Transverse colon (tissue), 4 donors: ENCODE data around the gene AHDC1.
A peak's percentile ranks its signal among the peaks of the same experiment; 100 is the strongest.

ENCODE experiments used
- CTCF ChIP-seq, 5 experiments: fragments of 200-600 bp in 3 of 5; fragments of 450-650 bp in 2 of 5; sonication (generic) in 3 of 5; IDR thresholded peaks; 1 replicate in 2 of 5; 2 replicates in 3 of 5; pipeline ENCODE4 v1.5.1; 2016 to 2017; ENCODE audit warnings: antibody characterized with exemption in 5 of 5, inconsistent platforms in 3 of 5, mild to moderate bottlenecking in 2 of 5, moderate library complexity in 1 of 5
- EP300 ChIP-seq: sonication (generic); formaldehyde crosslinking; IDR thresholded peaks from one replicate; pipeline ENCODE4 v1.6.1; 2017; ENCODE audit warnings: antibody characterized with exemption, low read depth
- POLR2A ChIP-seq: fragments of 450-650 bp; IDR thresholded peaks from one replicate; pipeline ENCODE4 v1.6.1; 2016; ENCODE audit warnings: antibody characterized with exemption, mild to moderate bottlenecking, moderate library complexity
- POLR2AphosphoS5 ChIP-seq, 3 donors: sonication (generic); formaldehyde crosslinking; IDR thresholded peaks; one replicate each; pipeline ENCODE4 v1.6.1; 2016; ENCODE audit warnings: antibody characterized with exemption in 3 of 3

GRCh38 chr1:27527223-27527889, 76.6 kb downstream of the AHDC1 start:
- TF ChIP-seq POLR2A (no peak), CTCF (IDR thresholded peaks at IDR 0.05) (no peak), EP300 (no peak), POLR2AphosphoS5 (IDR thresholded peaks at IDR 0.05) (peak in 2 of 3 donors; percentile 55 to 62)
